Mesothelial cell of epicardium (in vitro differentiated cells): Measurements from ENCODE around the gene KCNT1. TPM values are rescaled to one million over a fixed set of nuclear protein-coding genes. Genes with fewer than 3 reads are reported as not detected.

Source experiments
- DNase-seq, 2 experiments: peaks; one replicate each; pipeline ENCODE4 v3.0.0; 2021; ENCODE audit warnings: low spot score in 2 of 2; ENCODE audit not compliant: unreplicated experiment in 2 of 2
- H3K27ac Mint-ChIP-seq: 2 replicates; pipeline ENCODE4 v1.8.0; 2021; ENCODE audit warnings: mixed read lengths
- H3K27me3 Mint-ChIP-seq: 2 replicates; pipeline ENCODE4 v1.8.0; 2021; ENCODE audit warnings: low read depth, mixed read lengths
- H3K36me3 Mint-ChIP-seq: 2 replicates; pipeline ENCODE4 v1.8.0; 2021; ENCODE audit warnings: mixed read lengths
- H3K4me1 Mint-ChIP-seq: 2 replicates; pipeline ENCODE4 v1.8.0; 2021; ENCODE audit warnings: mixed read lengths
- H3K4me3 Mint-ChIP-seq: 2 replicates; pipeline ENCODE4 v1.8.0; 2021; ENCODE audit warnings: mild to moderate bottlenecking, moderate library complexity, mixed read lengths
- H3K9me3 Mint-ChIP-seq: 2 replicates; pipeline ENCODE4 v1.8.0; 2021; ENCODE audit warnings: mixed read lengths
- CTCF ChIP-seq: fragments of 200-600 bp; sonication (generic); IDR thresholded peaks from one replicate; pipeline ENCODE4 v1.5.0; 2021; ENCODE audit warnings: antibody characterized with exemption; ENCODE audit not compliant: unreplicated experiment
- total RNA-seq: library from RNA; stranded (reverse); gene quantifications from 3 replicates; pipeline ENCODE4 v1.2.1, GENCODE V29; 2021

Gene KCNT1
- total RNA-seq, 1 donor from 2014 or later = not detected

DNA sequence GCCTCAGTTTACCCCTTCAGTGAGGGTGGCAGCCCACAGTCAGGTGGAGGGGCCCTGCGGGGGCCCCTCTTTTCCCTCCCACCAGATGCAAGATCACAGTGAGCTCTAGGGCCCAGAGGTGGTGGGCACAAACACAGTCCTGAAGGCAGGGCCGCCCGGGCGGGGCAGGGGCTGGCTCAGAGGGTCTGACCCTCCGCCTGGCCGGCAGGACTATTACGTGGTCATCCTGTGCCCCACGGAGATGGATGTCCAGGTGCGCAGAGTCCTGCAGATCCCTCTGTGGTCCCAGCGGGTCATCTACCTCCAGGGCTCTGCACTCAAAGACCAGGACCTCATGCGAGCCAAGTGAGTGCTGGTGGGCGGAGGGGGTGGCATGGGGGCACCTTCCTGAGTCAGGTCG, 63.4 kb downstream of the KCNT1 start:
- peaks cover 2% of the 10 kb centered on the region for H3K27me3 Mint-ChIP-seq
- H3K4me3 Mint-ChIP-seq = no peak overlapping the region
- no peaks in the 10 kb centered on the region for H3K4me1 Mint-ChIP-seq
- TF ChIP-seq CTCF = no peak
- no peak for DNase-seq
- no peaks in the 10 kb centered on the region for H3K36me3 Mint-ChIP-seq
- no peak overlapping the region for H3K27ac Mint-ChIP-seq
- H3K9me3 Mint-ChIP-seq = no peaks in the 10 kb centered on the region

GRCh38 chr9:135766251-135766650, 64.3 kb downstream of the KCNT1 start:
- Mint-ChIP-seq H3K27me3 (peaks cover 2% of the 10 kb centered on the region), H3K9me3 (no peaks in the 10 kb centered on the region), H3K4me3 (no peak overlapping the region), H3K36me3 (no peaks in the 10 kb centered on the region), H3K4me1 (no peaks in the 10 kb centered on the region), H3K27ac (no peak overlapping the region)
- TF ChIP-seq CTCF = no peak
- DNase-seq = no peak

GRCh38 chr9:135766707-135767106, 64.7 kb downstream of the KCNT1 start:
- TF ChIP-seq CTCF = no peak
- Mint-ChIP-seq H3K4me3 (no peak overlapping the region), H3K9me3 (no peaks in the 10 kb centered on the region), H3K27me3 (peaks cover 2% of the 10 kb centered on the region), H3K36me3 (no peaks in the 10 kb centered on the region), H3K27ac (no peak overlapping the region), H3K4me1 (no peaks in the 10 kb centered on the region)
- DNase-seq = no peak

DNA sequence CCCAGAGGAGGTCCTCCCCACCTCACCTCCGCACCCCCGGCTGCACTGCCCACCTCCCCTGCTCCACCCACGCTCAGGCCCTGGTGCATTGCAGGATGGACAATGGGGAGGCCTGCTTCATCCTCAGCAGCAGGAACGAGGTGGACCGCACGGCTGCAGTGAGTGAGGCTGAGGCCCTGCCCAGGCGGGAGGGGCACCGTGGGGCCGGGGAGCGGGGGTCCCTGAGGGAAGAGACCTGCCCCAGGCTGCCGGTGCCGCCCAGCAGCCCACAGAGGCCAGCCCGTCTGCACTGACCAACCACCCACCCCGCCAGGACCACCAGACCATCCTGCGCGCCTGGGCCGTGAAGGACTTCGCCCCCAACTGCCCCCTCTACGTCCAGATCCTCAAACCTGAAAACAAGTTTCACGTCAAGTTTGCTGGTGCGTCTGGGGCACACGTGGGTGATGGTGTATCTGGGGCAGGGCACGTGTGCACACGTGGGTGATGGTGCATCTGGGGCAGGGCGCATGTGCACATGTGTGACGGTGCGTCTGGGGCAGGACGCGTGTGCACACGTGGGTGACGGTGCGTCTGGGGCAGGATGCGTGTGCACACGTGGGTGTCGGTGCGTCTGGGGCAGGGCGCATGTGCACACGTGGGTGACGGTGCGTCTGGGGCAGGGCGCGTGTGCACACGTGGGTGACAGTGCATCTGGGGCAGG, 66.7 kb downstream of the KCNT1 start:
- H3K27ac Mint-ChIP-seq = no peak overlapping the region
- no peak overlapping the region for H3K4me3 Mint-ChIP-seq
- DNase-seq = no peak
- no peaks in the 10 kb centered on the region for H3K27me3 Mint-ChIP-seq
- no peak for TF ChIP-seq CTCF
- no peaks in the 10 kb centered on the region for H3K36me3 Mint-ChIP-seq
- no peaks in the 10 kb centered on the region for H3K9me3 Mint-ChIP-seq
- H3K4me1 Mint-ChIP-seq = no peaks in the 10 kb centered on the region

DNA sequence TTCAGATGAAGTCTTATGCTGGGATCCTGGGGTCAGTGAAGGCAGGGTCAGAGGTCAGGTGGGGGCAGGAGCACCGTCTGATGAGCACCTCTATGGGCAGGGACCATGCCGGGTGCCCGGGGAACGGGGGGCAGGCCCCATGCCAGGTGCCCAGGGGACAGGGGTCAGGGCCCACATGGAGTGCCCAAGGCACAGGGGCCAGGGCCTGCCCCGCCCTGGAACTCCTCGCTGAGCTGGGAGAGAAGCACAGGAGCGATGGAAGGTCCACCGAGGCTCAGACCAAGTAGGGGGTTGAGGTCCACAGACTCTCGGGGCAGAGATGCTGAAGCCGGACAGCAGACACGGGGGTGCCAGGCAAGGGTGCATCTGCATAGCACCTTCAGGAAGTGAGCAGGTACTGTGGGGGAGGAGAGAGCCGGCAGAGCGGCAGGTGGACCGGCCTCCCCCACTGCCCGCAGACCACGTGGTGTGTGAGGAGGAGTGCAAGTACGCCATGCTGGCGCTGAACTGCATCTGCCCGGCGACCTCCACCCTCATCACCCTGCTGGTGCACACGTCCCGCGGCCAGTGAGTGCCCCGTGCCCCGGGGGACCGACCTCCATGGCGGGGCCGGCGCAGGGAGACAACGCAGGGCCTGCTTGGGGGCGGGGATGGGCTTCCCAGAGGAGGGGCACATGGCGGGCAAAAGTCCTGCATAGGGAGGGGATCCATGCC, 67.7 kb downstream of the KCNT1 start:
- no peaks in the 10 kb centered on the region for H3K36me3 Mint-ChIP-seq
- no peak for TF ChIP-seq CTCF
- H3K27ac Mint-ChIP-seq = no peak overlapping the region
- H3K4me3 Mint-ChIP-seq = no peak overlapping the region
- no peaks in the 10 kb centered on the region for H3K27me3 Mint-ChIP-seq
- no peak for DNase-seq
- H3K4me1 Mint-ChIP-seq = no peaks in the 10 kb centered on the region
- no peaks in the 10 kb centered on the region for H3K9me3 Mint-ChIP-seq
